Osteoblast (primary cell): ENCODE results near the gene ZFYVE19. TPM values are rescaled to one million over a fixed set of nuclear protein-coding genes. Genes with fewer than 3 reads are reported as not detected.

Experiments used
- DNase-seq: peaks from one replicate; pipeline ENCODE4 v3.0.0; 2011; ENCODE audit warnings: low spot score, mixed read lengths; ENCODE audit not compliant: insufficient read length; ENCODE audit errors: missing footprints
- H2AFZ ChIP-seq: 2 replicates; pipeline ENCODE4 v1.6.0; 2011; ENCODE audit warnings: mild to moderate bottlenecking, low read length
- H3K27ac ChIP-seq: 2 replicates; pipeline ENCODE4 v1.5.1; 2011; ENCODE audit warnings: mild to moderate bottlenecking, low read depth, low read length, moderate library complexity
- H3K27me3 ChIP-seq: 2 replicates; pipeline ENCODE4 v1.6.0; 2012; ENCODE audit warnings: mild to moderate bottlenecking, control low read depth, inconsistent platforms, low read length, moderate library complexity; ENCODE audit not compliant: insufficient read depth
- H3K36me3 ChIP-seq: 2 replicates; pipeline ENCODE4 v1.5.1; 2011; ENCODE audit warnings: mild to moderate bottlenecking, low read length, control low read depth, moderate library complexity; ENCODE audit not compliant: insufficient read depth
- H3K4me1 ChIP-seq: 2 replicates; pipeline ENCODE4 v1.5.1; 2011; ENCODE audit warnings: mild to moderate bottlenecking, low read length, control low read depth, moderate library complexity; ENCODE audit not compliant: insufficient read depth
- H3K4me2 ChIP-seq: 2 replicates; pipeline ENCODE4 v1.6.0; 2011; ENCODE audit warnings: mild to moderate bottlenecking, low read length; ENCODE audit not compliant: insufficient read depth
- H3K4me3 ChIP-seq: fragments of 200-600 bp; sonication (generic); 3 replicates; pipeline ENCODE4 v1.5.1; 2012; ENCODE audit warnings: mild to moderate bottlenecking, low read length, inconsistent platforms; ENCODE audit not compliant: insufficient read depth
- H3K79me2 ChIP-seq: 2 replicates; pipeline ENCODE4 v1.6.0; 2012; ENCODE audit warnings: mild to moderate bottlenecking, low read length, control low read depth, inconsistent platforms; ENCODE audit not compliant: insufficient read depth
- H3K9me3 ChIP-seq: 2 replicates; pipeline ENCODE4 v1.5.1; 2011; ENCODE audit warnings: low read depth, low read length, control low read depth
- H4K20me1 ChIP-seq: 2 replicates; pipeline ENCODE4 v1.6.0; 2012; ENCODE audit warnings: mild to moderate bottlenecking, low read length, control low read depth; ENCODE audit not compliant: insufficient read depth
- total RNA-seq: library from RNA; depleted of rRNA; stranded (reverse); fragments of >200 nt; gene quantifications from 2 replicates; pipeline ENCODE4 v1.2.3, GENCODE V29; 2012
- TF ChIP-seq, protein P1 (sequence below): IDR thresholded peaks from 2 replicates; pipeline ENCODE4 v1.5.1; 2011; ENCODE audit warnings: mild to moderate bottlenecking, low read depth, low read length, moderate library complexity; ENCODE audit errors: extremely low read depth

Gene ZFYVE19
- total RNA-seq, 1 donor: 17.4 TPM

GRCh38 chr15:40796512-40796911 is 10.4 kb upstream of the ZFYVE19 start:
- Histone ChIP-seq H3K79me2 (peaks cover 55% of the 10 kb centered on the region), H3K27ac (no peak overlapping the region), H3K27me3 (no peaks in the 10 kb centered on the region)

GRCh38 chr15:40799523-40799922 is 7.4 kb upstream of the ZFYVE19 start:
- Histone ChIP-seq H3K36me3 (peaks cover 3% of the 10 kb centered on the region), H2AFZ (no peak overlapping the region), H3K4me3 (no peak overlapping the region), H4K20me1 (peaks cover 5% of the 10 kb centered on the region), H3K27ac (no peak overlapping the region), H3K4me2 (no peak overlapping the region), H3K27me3 (no peaks in the 10 kb centered on the region), H3K4me1 (no peaks in the 10 kb centered on the region), H3K79me2 (peaks cover 69% of the 10 kb centered on the region), H3K9me3 (no peaks in the 10 kb centered on the region)
- TF ChIP-seq, protein P1, sequence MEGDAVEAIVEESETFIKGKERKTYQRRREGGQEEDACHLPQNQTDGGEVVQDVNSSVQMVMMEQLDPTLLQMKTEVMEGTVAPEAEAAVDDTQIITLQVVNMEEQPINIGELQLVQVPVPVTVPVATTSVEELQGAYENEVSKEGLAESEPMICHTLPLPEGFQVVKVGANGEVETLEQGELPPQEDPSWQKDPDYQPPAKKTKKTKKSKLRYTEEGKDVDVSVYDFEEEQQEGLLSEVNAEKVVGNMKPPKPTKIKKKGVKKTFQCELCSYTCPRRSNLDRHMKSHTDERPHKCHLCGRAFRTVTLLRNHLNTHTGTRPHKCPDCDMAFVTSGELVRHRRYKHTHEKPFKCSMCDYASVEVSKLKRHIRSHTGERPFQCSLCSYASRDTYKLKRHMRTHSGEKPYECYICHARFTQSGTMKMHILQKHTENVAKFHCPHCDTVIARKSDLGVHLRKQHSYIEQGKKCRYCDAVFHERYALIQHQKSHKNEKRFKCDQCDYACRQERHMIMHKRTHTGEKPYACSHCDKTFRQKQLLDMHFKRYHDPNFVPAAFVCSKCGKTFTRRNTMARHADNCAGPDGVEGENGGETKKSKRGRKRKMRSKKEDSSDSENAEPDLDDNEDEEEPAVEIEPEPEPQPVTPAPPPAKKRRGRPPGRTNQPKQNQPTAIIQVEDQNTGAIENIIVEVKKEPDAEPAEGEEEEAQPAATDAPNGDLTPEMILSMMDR: no peak
- DNase-seq: no peak

More at GRCh38 chr15:40796512-40796911, 10.4 kb upstream of the ZFYVE19 start:
- TF ChIP-seq, protein P1: no peak
- peaks cover 4% of the 10 kb centered on the region for H3K36me3 ChIP-seq
- no peak overlapping the region for H3K4me3 ChIP-seq
- no peaks in the 10 kb centered on the region for H3K9me3 ChIP-seq
- peaks cover 9% of the 10 kb centered on the region for H4K20me1 ChIP-seq
- no peak overlapping the region for H3K4me2 ChIP-seq
- peaks cover 11% of the 10 kb centered on the region for H3K4me1 ChIP-seq
- H2AFZ ChIP-seq: no peak overlapping the region
- no peak for DNase-seq

GRCh38 chr15:40803076-40803475 is 3.8 kb upstream of the ZFYVE19 start:
- Histone ChIP-seq H3K4me1 (peaks cover 7% of the 10 kb centered on the region), H3K27ac (no peak overlapping the region), H3K4me2 (no peak overlapping the region), H3K27me3 (no peaks in the 10 kb centered on the region), H2AFZ (no peak overlapping the region), H3K36me3 (peaks cover 3% of the 10 kb centered on the region), H3K79me2 (peaks cover 66% of the 10 kb centered on the region), H3K9me3 (no peaks in the 10 kb centered on the region), H4K20me1 (peaks cover 5% of the 10 kb centered on the region), H3K4me3 (no peak overlapping the region)
- DNase-seq: no peak
- TF ChIP-seq, protein P1: no peak

DNA sequence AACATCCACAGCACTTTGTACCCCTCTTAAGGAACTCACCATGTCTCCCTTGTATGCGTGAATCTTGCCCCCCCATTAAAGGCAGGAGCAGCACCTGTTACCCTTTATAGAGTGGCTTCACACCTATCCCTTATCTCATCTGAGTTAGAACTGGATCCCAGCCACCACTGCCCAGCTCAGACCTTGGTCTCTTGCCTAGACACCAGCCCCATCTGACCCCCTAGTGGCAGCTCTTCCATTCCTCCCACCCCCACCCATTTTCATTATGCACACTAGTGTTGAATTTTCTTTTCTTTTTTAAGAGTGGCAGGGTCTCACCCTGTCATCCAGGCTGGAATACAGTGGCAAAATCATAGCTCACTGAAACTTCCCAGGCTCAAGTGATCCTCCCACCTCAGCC is 3.2 kb upstream of the ZFYVE19 start:
- H3K27ac ChIP-seq: no peak overlapping the region
- no peaks in the 10 kb centered on the region for H3K9me3 ChIP-seq
- H3K4me3 ChIP-seq: no peak overlapping the region
- H3K4me2 ChIP-seq: no peak overlapping the region
- DNase-seq: no peak
- no peaks in the 10 kb centered on the region for H3K27me3 ChIP-seq
- peaks cover 11% of the 10 kb centered on the region for H3K4me1 ChIP-seq
- H3K79me2 ChIP-seq: peaks cover 64% of the 10 kb centered on the region
- H4K20me1 ChIP-seq: peaks cover 5% of the 10 kb centered on the region
- peaks cover 3% of the 10 kb centered on the region for H3K36me3 ChIP-seq
- TF ChIP-seq, protein P1: no peak
- no peak overlapping the region for H2AFZ ChIP-seq
